NCI-H1105 treated with DMSO at 0.1 percent for 48 hours (cell line): Measurements from ENCODE around the gene LRTM1.

Experiments
- DNase-seq: peaks from one replicate; lab custom pipeline; 2025; lab: John Stamatoyannopoulos, UW

The LRTM1 gene

GRCh38 chr3:54891540-54891897 lies 36.3 kb downstream of the LRTM1 start:
- DNase-seq: no peak

GRCh38 chr3:54889731-54890130 lies 38.1 kb downstream of the LRTM1 start:
- DNase-seq: no peak

GRCh38 chr3:54888873-54889272 lies 39.0 kb downstream of the LRTM1 start:
- DNase-seq: no peak

- DNase-seq: no peak
Measured at GRCh38 chr3:54888162-54888561, 39.7 kb downstream of the LRTM1 start.

- no peak for DNase-seq
Measured at GRCh38 chr3:54882129-54882833, 45.6 kb downstream of the LRTM1 start.

GRCh38 chr3:54878145-54878544 lies 49.7 kb downstream of the LRTM1 start:
- no peak for DNase-seq

- DNase-seq: no peak
Measured at GRCh38 chr3:54877730-54878129, 50.1 kb downstream of the LRTM1 start.

- DNase-seq: no peak
Measured at GRCh38 chr3:54876694-54877093, 51.2 kb downstream of the LRTM1 start.

GRCh38 chr3:54875596-54876268 lies 52.1 kb downstream of the LRTM1 start:
- DNase-seq: no peak

- no peak for DNase-seq
Measured at GRCh38 chr3:54874816-54875556, 52.9 kb downstream of the LRTM1 start.

GRCh38 chr3:54873059-54874010 lies 54.5 kb downstream of the LRTM1 start:
- DNase-seq: no peak

GRCh38 chr3:54871867-54872266 lies 56.0 kb downstream of the LRTM1 start:
- DNase-seq: no peak

- DNase-seq: peak; percentile 14
Measured at GRCh38 chr3:54870423-54870822, 57.4 kb downstream of the LRTM1 start.
